Aorta (tissue), 5 donors: ENCODE measurements around the gene MPZL2. TPM values are rescaled to one million over a fixed set of nuclear protein-coding genes. Genes with fewer than 3 reads are reported as not detected.

Experiments
- ATAC-seq: fragments of 200-7000 bp; cut with Tn5 transposase; one replicate; pipeline ENCODE4 v1.9.1; 2022; ENCODE audit warnings: moderate library complexity; ENCODE audit not compliant: low FRiP score
- DNase-seq, 2 donors: peaks; one replicate each; pipeline ENCODE4 v3.0.0-alpha.2; 2020
- H3K27ac ChIP-seq, 2 donors: one replicate each; pipeline ENCODE4 v1.5.1; 2013; ENCODE audit warnings: low read length in 2 of 2, mild to moderate bottlenecking in 2 of 2, moderate library complexity in 2 of 2, control low read depth in 1 of 2, inconsistent platforms in 1 of 2, low read depth in 1 of 2
- H3K27me3 ChIP-seq, 2 donors: one replicate each; pipeline ENCODE4 v1.6.1; 2013; ENCODE audit warnings: control low read depth in 1 of 2, low read length in 1 of 2, mild to moderate bottlenecking in 1 of 2, moderate library complexity in 1 of 2; ENCODE audit not compliant: insufficient read depth in 2 of 2, control insufficient read depth in 1 of 2
- H3K36me3 ChIP-seq, 2 donors: one replicate each; pipeline ENCODE4 v1.6.1; 2013; ENCODE audit warnings: control low read depth in 1 of 2, low read length in 1 of 2, mild to moderate bottlenecking in 1 of 2; ENCODE audit not compliant: insufficient read depth in 2 of 2, control insufficient read depth in 1 of 2
- H3K4me1 ChIP-seq, 2 donors: one replicate each; pipeline ENCODE4 v1.6.1; 2013; ENCODE audit warnings: low read length in 2 of 2, control low read depth in 1 of 2, mild to moderate bottlenecking in 1 of 2, moderate library complexity in 1 of 2; ENCODE audit not compliant: insufficient read depth in 2 of 2, control insufficient read depth in 1 of 2
- H3K4me3 ChIP-seq, 2 donors: one replicate each; pipeline ENCODE4 v1.5.1; 2013; ENCODE audit warnings: low read length in 2 of 2, control low read depth in 1 of 2, mild to moderate bottlenecking in 1 of 2
- H3K9me3 ChIP-seq: one replicate; pipeline ENCODE4 v1.6.1; 2013; ENCODE audit warnings: mild to moderate bottlenecking, low read length; ENCODE audit not compliant: control insufficient read depth
- WGBS, 2 donors: extraction: QIAGEN DNeasy Blood & Tissue Kit; methylation state at CpG; one replicate each; pipeline ENCODE4 v1.1.7; 2013; 5-methylcytosine and 5-hydroxymethylcytosine counted together
- intact Hi-C, 2 donors: fragments of 100-400 bp; cut with DNase I; formaldehyde crosslinking; loops; one replicate each; pipeline versions ENCODE4 v1.14.2 to v1.15.0; 2022
- polyA plus RNA-seq, 2 donors: library from polyadenylated mRNA; stranded (reverse); fragments of 200-250 nt; gene quantifications; one replicate each; pipeline ENCODE4 v1.2.3, GENCODE V29; 2013
- total RNA-seq, 2 donors: library from RNA; stranded (reverse); fragmentation: NEBNext Ultra II Directional; extraction: Animal tissue kit (Norgen Biotek cat#: 25700); gene quantifications; one replicate each; pipeline ENCODE4 v1.2.1, GENCODE V29; 2021
- donor health status: healthy with polysubstance abuse.
- donor health status: Bipolar disorder and iron deficiency.
- donor health status: DM: no; HTN: no; CAD: no.
- donor health status: DM: no; HTN: no; CAD: no.
- donor health status: DM: yes; HTN: yes; CAD: no.

MPZL2 gene
- total and polyA plus RNA-seq, 4 donors: 3.8 to 63.2 (median 33.0) TPM

GRCh38 chr11:118241764-118242098, 22.4 kb downstream of the MPZL2 start:
- Histone ChIP-seq H3K27ac (no peak overlapping the region), H3K36me3 (no peaks in the 10 kb centered on the region), H3K4me1 (no peaks in the 10 kb centered on the region), H3K9me3 (no peaks in the 10 kb centered on the region), H3K4me3 (no peak overlapping the region), H3K27me3 (no peaks in the 10 kb centered on the region)
- whole genome bisulfite sequencing, 2 donors: 77 to 81% methylated on average over 1 of the region's 1 CpG
- ATAC-seq: no peak
- no peak for DNase-seq
- intact Hi-C loops: no loop called here

GRCh38 chr11:118240999-118241763, 22.9 kb downstream of the MPZL2 start:
- DNase-seq: no peak
- 46 to 50% methylated on average over 9 of the region's 9 CpGs for WGBS, 2 donors
- H3K9me3 ChIP-seq: no peaks in the 10 kb centered on the region
- intact Hi-C loops: no loop called here
- no peaks in the 10 kb centered on the region for H3K4me1 ChIP-seq
- no peaks in the 10 kb centered on the region for H3K27me3 ChIP-seq
- no peak overlapping the region for H3K27ac ChIP-seq
- ATAC-seq: peak; percentile 64
- H3K4me3 ChIP-seq: no peak overlapping the region
- no peaks in the 10 kb centered on the region for H3K36me3 ChIP-seq

- intact Hi-C loops: no loop called here
- Histone ChIP-seq H3K4me1 (no peaks in the 10 kb centered on the region), H3K9me3 (no peaks in the 10 kb centered on the region), H3K36me3 (no peaks in the 10 kb centered on the region), H3K4me3 (no peak overlapping the region), H3K27ac (no peak overlapping the region), H3K27me3 (no peaks in the 10 kb centered on the region)
- DNase-seq (no peak), ATAC-seq (no peak)
- 68 to 69% methylated on average over 5 of the region's 5 CpGs for WGBS, 2 donors
Measured at GRCh38 chr11:118239509-118240205, 24.4 kb downstream of the MPZL2 start.

GRCh38 chr11:118238929-118239328, 25.2 kb downstream of the MPZL2 start:
- Histone ChIP-seq H3K9me3 (no peaks in the 10 kb centered on the region), H3K4me1 (no peaks in the 10 kb centered on the region), H3K4me3 (no peak overlapping the region), H3K27ac (no peak overlapping the region), H3K36me3 (no peaks in the 10 kb centered on the region), H3K27me3 (no peaks in the 10 kb centered on the region)
- no peak for DNase-seq
- no peak for ATAC-seq
- 88 to 89% methylated on average over 1 of the region's 1 CpG for WGBS, 2 donors
- intact Hi-C loops: no loop called here

GRCh38 chr11:118238421-118238820, 25.7 kb downstream of the MPZL2 start:
- no peaks in the 10 kb centered on the region for H3K27me3 ChIP-seq
- intact Hi-C loops: no loop called here
- no peak for ATAC-seq
- H3K9me3 ChIP-seq: no peaks in the 10 kb centered on the region
- no peak overlapping the region for H3K4me3 ChIP-seq
- H3K36me3 ChIP-seq: no peaks in the 10 kb centered on the region
- 89 to 92% methylated on average over 2 of the region's 2 CpGs for WGBS, 2 donors
- no peaks in the 10 kb centered on the region for H3K4me1 ChIP-seq
- no peak for DNase-seq
- H3K27ac ChIP-seq: no peak overlapping the region

- intact Hi-C loops: no loop called here
- no peak overlapping the region for H3K27ac ChIP-seq
- H3K4me1 ChIP-seq: no peaks in the 10 kb centered on the region
- H3K36me3 ChIP-seq: no peaks in the 10 kb centered on the region
- WGBS, 2 donors: 80 to 81% methylated on average over 2 of the region's 2 CpGs
- ATAC-seq (no peak), DNase-seq (no peak)
- no peaks in the 10 kb centered on the region for H3K9me3 ChIP-seq
- no peak overlapping the region for H3K4me3 ChIP-seq
- no peaks in the 10 kb centered on the region for H3K27me3 ChIP-seq
Measured at GRCh38 chr11:118236170-118236569, 27.9 kb downstream of the MPZL2 start.

GRCh38 chr11:118234833-118235232, 29.3 kb downstream of the MPZL2 start:
- H3K4me1 ChIP-seq: no peaks in the 10 kb centered on the region
- 40 to 48% methylated on average over 5 of the region's 5 CpGs for WGBS, 2 donors
- no peaks in the 10 kb centered on the region for H3K9me3 ChIP-seq
- ATAC-seq: no peak
- no peak overlapping the region for H3K27ac ChIP-seq
- H3K27me3 ChIP-seq: no peaks in the 10 kb centered on the region
- no peak overlapping the region for H3K4me3 ChIP-seq
- intact Hi-C loops: no loop called here
- DNase-seq: no peak
- H3K36me3 ChIP-seq: no peaks in the 10 kb centered on the region

- no peaks in the 10 kb centered on the region for H3K9me3 ChIP-seq
- no peak overlapping the region for H3K27ac ChIP-seq
- no peaks in the 10 kb centered on the region for H3K36me3 ChIP-seq
- no peaks in the 10 kb centered on the region for H3K4me1 ChIP-seq
- 75 to 87% methylated on average over 1 of the region's 1 CpG for WGBS, 2 donors
- no peaks in the 10 kb centered on the region for H3K27me3 ChIP-seq
- ATAC-seq (no peak), DNase-seq (no peak)
- intact Hi-C loops: no loop called here
- no peak overlapping the region for H3K4me3 ChIP-seq
Measured at GRCh38 chr11:118233850-118234249, 30.2 kb downstream of the MPZL2 start.

GRCh38 chr11:118233377-118233776, 30.7 kb downstream of the MPZL2 start:
- Histone ChIP-seq H3K4me1 (no peaks in the 10 kb centered on the region), H3K9me3 (no peaks in the 10 kb centered on the region), H3K36me3 (no peaks in the 10 kb centered on the region), H3K4me3 (no peak overlapping the region), H3K27ac (no peak overlapping the region), H3K27me3 (no peaks in the 10 kb centered on the region)
- 91 to 92% methylated on average over 5 of the region's 5 CpGs for WGBS, 2 donors
- intact Hi-C loops: no loop called here
- no peak for DNase-seq
- no peak for ATAC-seq
